ENCODE results near the gene NOTCH2NLA.
"Not testable (repeated sequence)": the region's sequence is repeated elsewhere in the genome, so short reads cannot be mapped to it uniquely, and the experiment has no call there.

DNA sequence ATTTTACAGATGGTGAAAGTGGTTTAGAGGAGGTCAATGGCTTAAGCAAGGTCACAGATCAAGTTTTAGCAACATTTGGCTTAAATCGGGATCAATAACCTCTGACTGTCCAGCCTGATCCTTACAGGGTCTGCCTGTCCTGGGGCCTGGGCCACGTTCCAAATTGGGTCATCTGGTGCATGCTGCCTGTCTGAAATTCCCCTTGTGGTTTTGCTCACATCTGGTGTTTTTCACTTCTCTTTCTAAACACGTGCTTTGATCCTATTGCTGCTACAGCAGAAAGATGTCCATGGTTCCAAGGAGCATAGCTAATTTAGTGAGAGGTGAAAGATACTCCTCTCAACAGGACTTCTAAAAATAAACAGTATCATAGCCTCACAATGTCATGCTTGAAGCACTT is 49.5 kb upstream of the NOTCH2NLA start:
- TF ChIP-seq DPF2 (CRISPR knock-in tag; IDR thresholded peaks at IDR 0.05; ENCODE audit: borderline replicate concordance, low read depth); RAD21 (CRISPR knock-in tag; IDR thresholded peaks at IDR 0.05); TGIF2 (CRISPR knock-in tag; IDR thresholded peaks at IDR 0.05); NFYB (CRISPR knock-in tag; IDR thresholded peaks at IDR 0.05); FOXK1 (CRISPR knock-in tag; IDR thresholded peaks at IDR 0.05; ENCODE audit: borderline replicate concordance, low read depth); MEF2D (CRISPR knock-in tag; IDR thresholded peaks at IDR 0.05); TAF1 (CRISPR knock-in tag; IDR thresholded peaks at IDR 0.05); MAFK (conservative IDR thresholded peaks at IDR 0.05 in 1 of 2, IDR thresholded peaks at IDR 0.05 in 1 of 2; ENCODE audit: low read length in 2 of 2); KDM4B (CRISPR knock-in tag; IDR thresholded peaks at IDR 0.05); JUND (CRISPR knock-in tag; IDR thresholded peaks at IDR 0.05); EZH2 (conservative IDR thresholded peaks at IDR 0.05; ENCODE audit: low read depth, low read length); YY1 (IDR thresholded peaks at IDR 0.05; ENCODE audit: insufficient read depth, insufficient replicate concordance, low read depth, low read length): not testable (repeated sequence)
- TF ChIP-seq, protein P1, sequence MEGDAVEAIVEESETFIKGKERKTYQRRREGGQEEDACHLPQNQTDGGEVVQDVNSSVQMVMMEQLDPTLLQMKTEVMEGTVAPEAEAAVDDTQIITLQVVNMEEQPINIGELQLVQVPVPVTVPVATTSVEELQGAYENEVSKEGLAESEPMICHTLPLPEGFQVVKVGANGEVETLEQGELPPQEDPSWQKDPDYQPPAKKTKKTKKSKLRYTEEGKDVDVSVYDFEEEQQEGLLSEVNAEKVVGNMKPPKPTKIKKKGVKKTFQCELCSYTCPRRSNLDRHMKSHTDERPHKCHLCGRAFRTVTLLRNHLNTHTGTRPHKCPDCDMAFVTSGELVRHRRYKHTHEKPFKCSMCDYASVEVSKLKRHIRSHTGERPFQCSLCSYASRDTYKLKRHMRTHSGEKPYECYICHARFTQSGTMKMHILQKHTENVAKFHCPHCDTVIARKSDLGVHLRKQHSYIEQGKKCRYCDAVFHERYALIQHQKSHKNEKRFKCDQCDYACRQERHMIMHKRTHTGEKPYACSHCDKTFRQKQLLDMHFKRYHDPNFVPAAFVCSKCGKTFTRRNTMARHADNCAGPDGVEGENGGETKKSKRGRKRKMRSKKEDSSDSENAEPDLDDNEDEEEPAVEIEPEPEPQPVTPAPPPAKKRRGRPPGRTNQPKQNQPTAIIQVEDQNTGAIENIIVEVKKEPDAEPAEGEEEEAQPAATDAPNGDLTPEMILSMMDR (CRISPR knock-in tag; IDR thresholded peaks at IDR 0.05), result not testable (repeated sequence)
- TF ChIP-seq, protein P2, sequence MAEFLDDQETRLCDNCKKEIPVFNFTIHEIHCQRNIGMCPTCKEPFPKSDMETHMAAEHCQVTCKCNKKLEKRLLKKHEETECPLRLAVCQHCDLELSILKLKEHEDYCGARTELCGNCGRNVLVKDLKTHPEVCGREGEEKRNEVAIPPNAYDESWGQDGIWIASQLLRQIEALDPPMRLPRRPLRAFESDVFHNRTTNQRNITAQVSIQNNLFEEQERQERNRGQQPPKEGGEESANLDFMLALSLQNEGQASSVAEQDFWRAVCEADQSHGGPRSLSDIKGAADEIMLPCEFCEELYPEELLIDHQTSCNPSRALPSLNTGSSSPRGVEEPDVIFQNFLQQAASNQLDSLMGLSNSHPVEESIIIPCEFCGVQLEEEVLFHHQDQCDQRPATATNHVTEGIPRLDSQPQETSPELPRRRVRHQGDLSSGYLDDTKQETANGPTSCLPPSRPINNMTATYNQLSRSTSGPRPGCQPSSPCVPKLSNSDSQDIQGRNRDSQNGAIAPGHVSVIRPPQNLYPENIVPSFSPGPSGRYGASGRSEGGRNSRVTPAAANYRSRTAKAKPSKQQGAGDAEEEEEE (CRISPR knock-in tag; IDR thresholded peaks at IDR 0.05; ENCODE audit: borderline replicate concordance), result not testable (repeated sequence)
